Panc1 (cell line): ENCODE data around the gene DCHS1. TPM values are rescaled to one million over a fixed set of nuclear protein-coding genes. Genes with fewer than 3 reads are reported as not detected.
A peak's percentile ranks its signal among the peaks of the same experiment; 100 is the strongest.

Source experiments
- ATAC-seq: fragments of 200-7000 bp; cut with Tn5 transposase; 2 replicates; pipeline ENCODE4 v1.9.1; 2020; ENCODE audit warnings: mild to moderate bottlenecking, moderate library complexity
- BruUV-seq: library from RNA; stranded (reverse); fragments of 400-500 nt; replicated peaks from 2 replicates; lab custom pipeline; 2021; lab: Mats Ljungman, UMichigan
- CTCF ChIA-PET: fragments of 300-600 bp; sonication (Branson Sonifier 250); formaldehyde crosslinking; loops from one replicate; lab custom pipeline; 2022; ENCODE audit warnings: antibody characterized with exemption; lab: Charles Lee
- POLR2A ChIA-PET: fragments of 300-600 bp; sonication (Branson Sonifier 250); formaldehyde crosslinking; loops from one replicate; lab custom pipeline; 2022; ENCODE audit warnings: antibody characterized with exemption; lab: Charles Lee
- DNase-seq: peaks from one replicate; pipeline ENCODE4 v3.0.0-alpha.2; 2010; ENCODE audit warnings: low read depth, low spot score
- H3K27ac ChIP-seq: 2 replicates; pipeline ENCODE4 v1.5.1; 2011; ENCODE audit warnings: mild to moderate bottlenecking, low read length, inconsistent platforms
- H3K27me3 ChIP-seq: fragments of 200-500 bp; sonication (Bioruptor generic); 2 replicates; pipeline ENCODE4 v1.6.0; 2014; ENCODE audit warnings: low read length, inconsistent platforms; ENCODE audit not compliant: control insufficient read depth, insufficient read depth
- H3K36me3 ChIP-seq: fragments of 200-500 bp; sonication (Bioruptor generic); 2 replicates; pipeline ENCODE4 v1.5.1; 2014; ENCODE audit warnings: inconsistent platforms, mild to moderate bottlenecking, low read length, moderate library complexity; ENCODE audit not compliant: control insufficient read depth, insufficient read depth
- H3K4me1 ChIP-seq: 2 replicates; pipeline ENCODE4 v1.5.1; 2011; ENCODE audit warnings: inconsistent platforms, mild to moderate bottlenecking, low read length, moderate library complexity; ENCODE audit not compliant: control insufficient read depth, insufficient read depth
- H3K4me3 ChIP-seq, 2 experiments: 2 replicates each; pipeline ENCODE4 v1.5.1; 2011 to 2012; ENCODE audit warnings: low read depth in 2 of 2, low read length in 2 of 2, mild to moderate bottlenecking in 2 of 2, inconsistent platforms in 1 of 2, moderate library complexity in 1 of 2
- H3K9me3 ChIP-seq: fragments of 200-500 bp; sonication (Bioruptor generic); 2 replicates; pipeline ENCODE4 v1.5.1; 2014; ENCODE audit warnings: low read depth, mild to moderate bottlenecking, inconsistent platforms, low read length, moderate library complexity; ENCODE audit not compliant: control insufficient read depth, insufficient read depth
- POLR2AphosphoS5 ChIP-seq: IDR thresholded peaks from 2 replicates; pipeline ENCODE4 v1.6.1; 2012; ENCODE audit warnings: mild to moderate bottlenecking, low read depth, low read length, moderate library complexity
- SIN3A ChIP-seq: IDR thresholded peaks from 2 replicates; pipeline ENCODE4 v1.6.1; 2012; ENCODE audit warnings: low read depth, mild to moderate bottlenecking, low read length, moderate library complexity, borderline replicate concordance; ENCODE audit not compliant: insufficient read depth
- TCF7L2 ChIP-seq: IDR thresholded peaks from 2 replicates; pipeline ENCODE4 v1.6.1; 2011; ENCODE audit warnings: mild to moderate bottlenecking, low read depth, low read length, inconsistent platforms
- in situ Hi-C: cut with HindIII; loops from 2 replicates; pipeline ENCODE4 v1.10.0; 2016; ENCODE audit warnings: low sequenced_read_pairs, low pct_unique_long_range_greater_than_20kb
- intact Hi-C: fragments of 100-400 bp; cut with micrococcal nuclease; formaldehyde crosslinking; loops from one replicate; pipeline ENCODE4 v1.10.0; 2022; ENCODE audit not compliant: unreplicated experiment
- total RNA-seq: library from RNA; stranded (reverse); gene quantifications from one replicate; pipeline ENCODE4 v1.2.1, GENCODE V29; 2021; ENCODE audit not compliant: unreplicated experiment
- TF ChIP-seq, protein P1 (sequence below), 2 experiments: IDR thresholded peaks; 2 replicates each; pipeline ENCODE4 v1.6.1; 2011 to 2012; ENCODE audit warnings: low read depth in 2 of 2, control low read depth in 1 of 2, low read length in 1 of 2, mild to moderate bottlenecking in 1 of 2, moderate library complexity in 1 of 2; ENCODE audit not compliant: insufficient read depth in 1 of 2
- TF ChIP-seq, protein P2 (sequence below): fragments of 450-650 bp; IDR thresholded peaks from 2 replicates; pipeline ENCODE4 v1.5.1; 2017; ENCODE audit warnings: mild to moderate bottlenecking

Gene DCHS1
- total RNA-seq, 1 experiment from 2014 or later, result 2.2 TPM

DNA sequence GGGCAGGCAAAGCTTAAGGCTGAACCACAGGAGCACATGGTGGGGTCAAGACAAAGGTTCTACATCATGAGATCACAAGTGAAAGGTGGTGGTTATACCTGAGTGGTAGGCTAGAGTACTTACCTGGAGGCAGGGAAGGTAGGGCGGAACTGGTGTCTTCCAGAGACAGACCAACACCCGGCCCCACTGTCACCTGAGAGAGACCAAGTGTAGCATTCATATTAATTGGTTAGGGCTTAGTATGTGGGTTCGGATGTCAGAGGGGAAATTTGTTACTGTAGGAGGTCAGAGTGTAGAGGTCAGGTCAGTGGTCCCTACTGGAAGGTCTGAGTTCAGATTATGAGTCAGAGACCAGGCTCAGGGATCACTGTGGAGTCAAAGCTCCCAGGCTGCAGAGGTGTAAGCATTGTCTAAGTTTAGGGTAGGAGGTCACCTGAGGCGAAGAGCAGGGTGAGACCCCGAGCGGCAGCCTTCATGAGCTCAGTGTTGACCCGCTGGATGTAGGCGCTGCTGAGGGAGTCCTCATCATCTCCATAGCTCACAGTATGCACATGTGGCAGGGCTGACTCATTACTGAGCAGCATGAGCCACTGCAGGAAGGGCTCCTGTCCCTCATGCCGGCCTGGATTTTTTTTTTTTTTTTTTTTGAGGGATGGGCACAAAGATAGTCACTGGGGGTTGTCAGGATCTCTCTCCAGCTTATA lies 39.6 kb downstream of the DCHS1 start:
- intact Hi-C loops, result no loop called here
- in situ Hi-C loops, result no loop called here
- H3K36me3 ChIP-seq, result 0 out of 2 replicates have a peak, but pooled peaks cover 4% of the 10 kb centered on the region
- H3K27ac ChIP-seq, result no peak overlapping the region
- DNase-seq (no peak), ATAC-seq (no peak)
- TF ChIP-seq, protein P1, sequence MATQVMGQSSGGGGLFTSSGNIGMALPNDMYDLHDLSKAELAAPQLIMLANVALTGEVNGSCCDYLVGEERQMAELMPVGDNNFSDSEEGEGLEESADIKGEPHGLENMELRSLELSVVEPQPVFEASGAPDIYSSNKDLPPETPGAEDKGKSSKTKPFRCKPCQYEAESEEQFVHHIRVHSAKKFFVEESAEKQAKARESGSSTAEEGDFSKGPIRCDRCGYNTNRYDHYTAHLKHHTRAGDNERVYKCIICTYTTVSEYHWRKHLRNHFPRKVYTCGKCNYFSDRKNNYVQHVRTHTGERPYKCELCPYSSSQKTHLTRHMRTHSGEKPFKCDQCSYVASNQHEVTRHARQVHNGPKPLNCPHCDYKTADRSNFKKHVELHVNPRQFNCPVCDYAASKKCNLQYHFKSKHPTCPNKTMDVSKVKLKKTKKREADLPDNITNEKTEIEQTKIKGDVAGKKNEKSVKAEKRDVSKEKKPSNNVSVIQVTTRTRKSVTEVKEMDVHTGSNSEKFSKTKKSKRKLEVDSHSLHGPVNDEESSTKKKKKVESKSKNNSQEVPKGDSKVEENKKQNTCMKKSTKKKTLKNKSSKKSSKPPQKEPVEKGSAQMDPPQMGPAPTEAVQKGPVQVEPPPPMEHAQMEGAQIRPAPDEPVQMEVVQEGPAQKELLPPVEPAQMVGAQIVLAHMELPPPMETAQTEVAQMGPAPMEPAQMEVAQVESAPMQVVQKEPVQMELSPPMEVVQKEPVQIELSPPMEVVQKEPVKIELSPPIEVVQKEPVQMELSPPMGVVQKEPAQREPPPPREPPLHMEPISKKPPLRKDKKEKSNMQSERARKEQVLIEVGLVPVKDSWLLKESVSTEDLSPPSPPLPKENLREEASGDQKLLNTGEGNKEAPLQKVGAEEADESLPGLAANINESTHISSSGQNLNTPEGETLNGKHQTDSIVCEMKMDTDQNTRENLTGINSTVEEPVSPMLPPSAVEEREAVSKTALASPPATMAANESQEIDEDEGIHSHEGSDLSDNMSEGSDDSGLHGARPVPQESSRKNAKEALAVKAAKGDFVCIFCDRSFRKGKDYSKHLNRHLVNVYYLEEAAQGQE (IDR thresholded peaks at IDR 0.05; ENCODE audit: insufficient read depth in 1 of 2, low read depth in 2 of 2, low read length in 1 of 2), result no peak
- 0 out of 2 replicates have a peak, but pooled peaks have one; percentile 20 for TF ChIP-seq POLR2AphosphoS5
- BruUV-seq, result no TSS peak
- ChIA-PET CTCF (interaction anchor here (0.6 kb wide), 1 partner anchor 309 kb away, joined by 3 read pairs; no protein-coding TSS in a partner anchor), POLR2A (no interaction called here)
- H3K9me3 ChIP-seq, result no peaks in the 10 kb centered on the region
- H3K27me3 ChIP-seq, result no peaks in the 10 kb centered on the region
- H3K4me1 ChIP-seq, result peaks cover 22% of the 10 kb centered on the region
- no peak overlapping the region for H3K4me3 ChIP-seq

DNA sequence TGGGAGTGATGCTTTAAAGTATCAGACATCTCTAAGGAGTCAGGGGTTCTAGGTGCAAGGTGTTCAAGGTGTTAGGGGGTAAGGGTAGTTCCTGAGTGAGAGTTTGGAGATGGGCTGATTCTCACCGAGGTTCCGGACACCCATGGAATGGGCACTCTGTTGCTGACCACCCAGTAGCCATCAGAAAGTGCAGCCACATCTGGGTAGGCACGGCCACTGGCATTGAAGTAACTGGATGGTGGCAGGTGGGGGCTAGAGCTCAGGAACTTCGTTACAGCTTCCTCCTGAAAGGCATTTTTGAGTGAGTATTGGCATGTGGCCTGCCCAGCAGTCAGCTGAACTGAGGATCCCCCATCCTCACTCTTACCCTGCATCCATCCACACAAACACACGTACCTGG lies 40.6 kb downstream of the DCHS1 start:
- ChIA-PET CTCF (no interaction called here), POLR2A (no interaction called here)
- no TSS peak for BruUV-seq
- Histone ChIP-seq H3K9me3 (no peaks in the 10 kb centered on the region), H3K27ac (no peak overlapping the region), H3K27me3 (no peaks in the 10 kb centered on the region), H3K4me3 (no peak overlapping the region), H3K36me3 (peaks cover 14% of the 10 kb centered on the region), H3K4me1 (peaks cover 31% of the 10 kb centered on the region)
- ATAC-seq (no peak), DNase-seq (no peak)
- in situ Hi-C loops (no loop called here), intact Hi-C loops (no loop called here)
- no peak for TF ChIP-seq TCF7L2
- TF ChIP-seq, protein P1 (IDR thresholded peaks at IDR 0.05; ENCODE audit: insufficient read depth in 1 of 2, low read depth in 2 of 2, low read length in 1 of 2), result no peak
- no peak for TF ChIP-seq POLR2AphosphoS5
- no peak for TF ChIP-seq SIN3A
- TF ChIP-seq, protein P2, sequence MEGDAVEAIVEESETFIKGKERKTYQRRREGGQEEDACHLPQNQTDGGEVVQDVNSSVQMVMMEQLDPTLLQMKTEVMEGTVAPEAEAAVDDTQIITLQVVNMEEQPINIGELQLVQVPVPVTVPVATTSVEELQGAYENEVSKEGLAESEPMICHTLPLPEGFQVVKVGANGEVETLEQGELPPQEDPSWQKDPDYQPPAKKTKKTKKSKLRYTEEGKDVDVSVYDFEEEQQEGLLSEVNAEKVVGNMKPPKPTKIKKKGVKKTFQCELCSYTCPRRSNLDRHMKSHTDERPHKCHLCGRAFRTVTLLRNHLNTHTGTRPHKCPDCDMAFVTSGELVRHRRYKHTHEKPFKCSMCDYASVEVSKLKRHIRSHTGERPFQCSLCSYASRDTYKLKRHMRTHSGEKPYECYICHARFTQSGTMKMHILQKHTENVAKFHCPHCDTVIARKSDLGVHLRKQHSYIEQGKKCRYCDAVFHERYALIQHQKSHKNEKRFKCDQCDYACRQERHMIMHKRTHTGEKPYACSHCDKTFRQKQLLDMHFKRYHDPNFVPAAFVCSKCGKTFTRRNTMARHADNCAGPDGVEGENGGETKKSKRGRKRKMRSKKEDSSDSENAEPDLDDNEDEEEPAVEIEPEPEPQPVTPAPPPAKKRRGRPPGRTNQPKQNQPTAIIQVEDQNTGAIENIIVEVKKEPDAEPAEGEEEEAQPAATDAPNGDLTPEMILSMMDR, result no peak
